GM21576 (cell line): ENCODE data around the gene DRICH1.
"Not testable (repeated sequence)": the region's sequence is repeated elsewhere in the genome, so short reads cannot be mapped to it uniquely, and the experiment has no call there.

ENCODE experiments used
- ATAC-seq: cut with Tn5 transposase; IDR thresholded peaks from one replicate; pipeline ENCODE4 v1.9.1; 2021; ENCODE audit warnings: mild to moderate bottlenecking, moderate library complexity; ENCODE audit not compliant: unreplicated experiment

The DRICH1 gene

DNA sequence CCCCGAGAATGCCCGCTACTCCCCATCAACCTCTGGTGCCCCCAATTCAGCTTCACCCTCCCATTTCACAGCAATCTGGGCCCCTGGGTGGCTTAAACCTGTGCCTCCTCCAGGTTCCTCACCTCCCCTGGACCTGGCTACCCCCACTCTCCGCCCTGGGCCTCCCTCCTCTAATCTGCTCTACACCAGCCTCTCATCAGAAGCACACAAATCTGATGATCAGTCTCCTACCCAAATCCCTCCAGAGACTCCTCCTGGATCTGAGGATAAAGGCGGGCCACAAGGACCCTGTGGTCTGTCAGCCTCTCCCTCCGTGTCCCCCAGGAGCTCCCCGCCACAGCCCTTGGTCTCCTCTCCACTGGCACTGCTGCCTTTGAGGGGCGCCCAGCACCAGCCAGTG lies 28.9 kb downstream of the DRICH1 start:
- no peak for ATAC-seq

DNA sequence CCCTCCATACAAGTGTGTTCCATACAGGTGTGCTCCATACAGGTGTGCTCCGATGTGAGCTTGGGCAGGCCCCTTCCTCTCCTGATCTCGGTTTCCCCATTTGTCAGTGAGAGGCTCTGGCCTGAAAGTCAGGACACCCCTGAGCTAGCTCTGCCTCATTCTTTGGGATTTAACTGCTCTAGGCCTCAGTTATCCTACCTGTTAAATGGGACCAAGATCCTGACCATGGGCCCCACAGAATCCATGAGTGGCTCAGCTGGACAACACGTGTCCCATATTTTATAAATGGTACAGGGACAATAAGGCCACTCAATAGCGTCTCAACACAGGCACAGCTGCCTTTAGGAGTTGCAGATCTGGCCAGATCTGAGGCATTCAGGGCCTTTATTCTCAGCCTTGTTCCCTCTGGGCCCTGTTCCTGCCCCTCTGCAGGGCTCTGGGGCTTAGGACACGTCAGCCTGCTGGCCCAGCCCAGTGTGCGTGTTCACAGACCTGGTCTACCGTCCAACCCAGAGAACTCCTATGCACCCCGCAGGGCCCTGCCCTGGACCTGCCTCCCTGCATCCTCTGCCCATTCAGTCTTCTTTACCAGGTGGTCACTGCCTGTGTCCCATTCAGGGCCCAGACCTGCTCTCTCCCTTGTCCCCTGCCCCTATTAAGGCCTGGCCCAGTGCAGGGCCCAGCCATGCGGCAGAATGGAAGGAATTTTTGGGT lies 33.2 kb downstream of the DRICH1 start:
- ATAC-seq: no peak

DNA sequence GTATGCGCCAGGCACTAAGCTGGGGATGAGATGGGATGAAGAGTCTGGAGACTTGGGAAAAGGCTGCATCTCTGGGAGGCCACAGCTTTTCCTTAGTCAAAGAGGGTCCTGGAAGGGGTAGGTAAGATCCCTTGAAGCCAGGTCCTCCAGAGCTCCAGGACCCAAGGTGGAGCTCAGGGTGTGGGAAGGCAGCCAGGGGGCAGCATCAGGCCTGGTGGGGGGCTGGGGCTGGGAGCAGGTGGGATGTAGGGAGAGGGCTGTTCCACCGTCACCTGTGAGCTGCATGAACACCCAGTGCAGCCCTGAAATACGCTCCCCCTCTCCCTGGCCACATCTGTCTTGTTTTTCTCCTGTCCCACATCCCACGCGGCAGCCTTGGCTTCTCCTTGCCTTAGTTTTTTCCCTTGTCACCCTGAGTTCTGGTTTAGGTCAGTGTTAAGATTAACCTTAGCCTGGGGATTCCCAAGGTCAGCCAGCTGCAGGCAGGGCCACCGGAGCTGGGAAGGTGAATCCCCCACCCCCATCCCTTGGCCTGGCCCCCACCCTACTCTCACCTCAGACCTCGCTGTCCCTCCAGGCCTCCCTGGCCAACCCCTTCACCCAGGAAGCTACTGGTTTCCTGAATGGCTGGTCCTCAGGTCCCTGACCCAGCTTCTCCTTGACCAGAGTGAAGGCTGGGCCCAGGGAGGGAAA lies 34.4 kb downstream of the DRICH1 start:
- not testable (repeated sequence) for ATAC-seq

DNA sequence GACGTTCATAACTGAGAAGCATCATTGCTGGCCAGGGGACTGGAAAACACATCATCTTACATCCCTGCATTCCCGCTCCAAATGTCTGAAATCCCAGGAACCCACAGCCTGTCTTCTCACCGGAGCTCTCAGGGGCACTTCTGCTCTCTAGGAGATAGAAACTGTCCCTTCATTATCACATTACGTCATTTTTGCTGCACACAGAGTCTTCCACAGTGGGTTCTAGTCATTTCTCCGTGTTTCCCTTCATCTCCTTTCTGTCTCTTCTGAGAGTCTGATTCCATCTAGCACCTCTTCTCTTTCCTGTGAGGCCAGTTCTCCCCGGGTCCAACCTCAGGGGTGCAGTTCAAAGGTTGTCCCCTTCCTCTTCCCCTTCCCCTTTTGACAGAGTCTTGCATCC lies 36.2 kb downstream of the DRICH1 start:
- not testable (repeated sequence) for ATAC-seq

DNA sequence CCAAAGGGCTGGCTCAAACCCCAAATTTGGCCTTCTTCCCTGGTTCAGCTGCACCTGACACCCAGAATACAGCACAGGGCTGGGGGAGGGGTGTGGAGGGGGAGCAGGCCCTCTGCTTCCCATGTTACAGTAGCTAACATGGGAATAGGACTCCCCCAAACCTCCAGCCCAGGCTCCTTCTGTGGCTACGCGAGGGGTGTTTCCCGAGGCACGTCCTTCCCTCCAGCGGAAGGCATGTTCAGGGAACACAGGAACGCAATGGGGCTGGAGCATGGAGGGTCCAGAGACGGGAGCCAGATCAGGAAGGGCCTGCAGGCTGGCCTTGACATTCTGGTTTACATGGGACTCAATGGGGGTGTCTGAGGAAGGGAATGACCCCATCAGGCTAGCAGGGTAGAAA lies 40.3 kb downstream of the DRICH1 start:
- no peak for ATAC-seq

DNA sequence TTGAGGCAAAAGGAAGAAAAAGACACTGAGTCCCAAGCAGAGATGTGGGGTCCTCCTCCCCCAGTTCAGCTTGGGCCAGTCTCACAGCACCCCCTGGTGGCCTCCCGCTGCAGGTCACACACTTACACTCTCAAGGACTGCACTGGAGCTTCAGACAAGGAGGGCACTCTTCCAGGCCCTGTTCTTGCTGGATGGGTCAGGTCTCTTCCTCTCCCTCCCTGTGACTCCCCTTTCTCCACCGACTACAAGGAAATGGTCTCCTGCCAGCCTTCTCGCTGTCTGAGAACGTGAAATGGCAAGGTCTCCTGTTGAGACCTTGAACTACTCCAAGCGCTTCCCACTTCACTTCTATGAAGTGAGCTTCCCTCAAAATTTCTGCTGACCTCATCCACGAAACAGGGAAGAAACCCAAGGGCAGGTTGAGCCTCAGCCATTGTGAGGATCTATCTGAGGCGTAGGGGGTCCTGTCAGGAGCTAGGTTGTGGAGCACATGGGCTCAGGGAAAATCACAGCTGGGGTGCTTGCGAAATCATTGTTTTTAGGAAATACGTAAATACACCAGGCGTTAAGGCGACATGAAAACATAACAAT lies 40.8 kb downstream of the DRICH1 start:
- ATAC-seq: no peak

DNA sequence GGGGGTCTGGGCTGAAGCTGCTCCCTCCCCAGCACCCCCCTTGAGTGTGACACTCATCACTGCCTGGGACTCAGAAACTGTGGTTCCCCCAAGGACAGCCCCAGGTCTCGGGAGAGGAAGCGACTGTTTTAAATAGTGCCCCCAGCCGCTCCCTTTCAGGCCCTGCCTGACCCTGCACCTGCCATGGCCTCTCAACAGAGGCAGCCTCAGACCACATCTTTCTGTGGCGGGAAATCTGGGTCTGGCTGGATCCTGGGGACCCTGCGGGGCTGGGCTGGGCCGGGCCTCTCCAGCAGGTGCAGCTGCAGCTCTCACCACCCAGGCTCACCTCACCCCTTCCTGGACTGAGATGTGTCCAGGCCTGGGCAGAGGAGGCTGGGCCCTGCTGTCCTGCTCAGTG lies 48.3 kb downstream of the DRICH1 start:
- ATAC-seq: no peak

DNA sequence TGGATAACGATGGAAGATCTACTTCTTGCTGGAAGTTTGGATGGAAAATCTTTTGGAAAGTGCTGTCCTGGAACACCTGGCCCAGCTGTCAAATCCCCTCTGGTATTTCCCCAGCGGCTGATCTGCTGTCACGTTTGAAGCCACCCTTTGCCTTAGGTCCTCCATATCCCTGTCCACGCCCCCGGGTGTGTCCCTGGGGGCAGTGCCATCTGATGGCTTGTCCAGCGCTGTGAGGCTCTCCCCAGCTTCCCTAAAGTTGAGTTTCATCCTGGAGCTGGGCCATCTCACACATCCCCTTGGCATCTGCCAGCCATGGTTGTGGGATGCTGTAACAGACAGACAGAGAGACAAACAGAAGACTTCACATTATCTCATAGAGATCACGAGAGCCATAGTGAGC lies 49.0 kb downstream of the DRICH1 start:
- no peak for ATAC-seq

DNA sequence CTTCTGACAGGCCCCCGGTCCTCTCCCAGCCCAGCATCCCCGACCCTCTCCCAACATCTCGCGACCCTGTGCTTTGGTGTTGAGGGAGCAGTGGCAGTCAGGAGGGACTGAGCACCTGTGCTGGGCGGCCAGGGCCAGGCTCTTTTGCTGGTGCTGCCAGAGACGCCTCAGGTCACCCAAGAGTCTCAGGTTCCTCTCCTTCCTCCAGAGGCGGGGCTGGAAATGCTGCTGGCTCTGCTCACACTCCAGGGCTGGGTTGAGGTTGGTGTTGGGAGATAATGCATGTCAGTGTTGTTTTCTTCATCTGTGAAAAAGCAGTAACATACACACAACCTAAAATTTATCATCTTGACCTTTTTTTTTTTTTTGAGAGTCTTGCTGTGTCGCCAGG lies 50.9 kb downstream of the DRICH1 start:
- no peak for ATAC-seq

DNA sequence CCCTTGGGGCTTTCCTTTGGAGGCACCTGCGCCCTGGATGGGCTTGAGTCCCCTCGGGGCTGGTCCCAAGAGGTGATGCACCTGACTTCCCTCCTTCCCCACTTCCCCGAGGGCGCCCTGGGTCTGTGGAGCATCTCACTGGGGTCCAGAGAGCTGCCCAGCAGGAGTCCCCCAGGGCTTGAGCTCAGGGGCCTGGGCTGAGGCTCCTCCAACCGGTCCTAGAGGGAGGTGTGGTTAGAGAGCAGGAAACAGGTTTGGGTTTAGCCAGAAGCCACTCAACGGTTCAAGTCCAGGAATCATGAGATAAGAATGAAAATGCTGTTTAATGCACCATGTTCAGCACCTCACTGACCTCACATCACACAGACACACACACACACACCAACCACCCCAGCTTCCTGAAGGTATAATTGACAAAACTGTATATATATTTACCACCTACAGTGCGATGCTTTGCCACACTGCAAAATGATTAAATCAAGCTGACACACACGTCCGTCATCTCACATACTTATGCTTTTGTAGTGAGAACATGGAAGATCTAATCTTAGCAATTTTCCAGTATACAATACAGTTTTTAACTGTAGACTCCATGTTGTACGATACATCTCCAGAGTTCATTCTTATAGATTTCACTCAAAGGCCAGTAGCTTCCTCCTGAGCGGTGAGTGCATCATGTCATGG lies 51.4 kb downstream of the DRICH1 start:
- ATAC-seq: no peak

DNA sequence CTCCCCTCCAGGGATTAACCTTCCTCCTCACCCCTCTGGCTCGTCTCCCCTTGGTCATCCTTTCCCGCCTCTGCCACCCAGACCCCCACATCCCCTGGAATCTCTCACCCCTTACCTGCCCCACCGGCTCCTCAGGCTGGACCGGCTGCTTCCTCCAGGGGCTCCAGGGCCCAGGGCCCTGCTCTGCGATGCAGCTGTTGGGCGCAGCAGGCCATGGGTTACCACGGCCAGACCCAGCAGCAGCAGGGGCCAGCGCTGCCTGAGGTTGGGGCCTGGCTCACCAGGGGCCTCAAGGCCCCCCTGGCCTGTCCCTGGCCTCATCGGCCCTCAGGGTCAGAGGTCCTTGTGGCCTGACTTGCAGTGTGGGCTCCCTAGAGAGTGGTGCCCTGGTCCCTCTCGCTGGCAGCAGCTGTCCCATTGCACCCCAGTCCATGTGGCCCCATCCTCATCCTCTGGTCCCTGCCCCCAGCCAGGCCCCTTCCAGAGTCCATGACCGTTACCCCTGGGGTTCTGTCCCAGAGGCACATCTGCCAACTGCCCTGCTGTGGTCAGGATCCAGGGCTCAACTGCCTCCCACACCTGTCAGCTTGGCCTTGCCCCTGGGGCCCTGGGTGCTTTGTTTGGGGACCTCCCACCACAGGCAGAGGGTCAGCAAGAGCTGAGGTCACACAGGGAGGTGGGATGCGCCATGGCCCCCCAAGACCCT lies 52.1 kb downstream of the DRICH1 start, which contains the start of gene IGLL1:
TSS of gene IGLL1 (minus strand) at position 421 of the 706 bp plus-strand sequence. CDS start at position 321, 100 bp downstream.
- no peak for ATAC-seq

DNA sequence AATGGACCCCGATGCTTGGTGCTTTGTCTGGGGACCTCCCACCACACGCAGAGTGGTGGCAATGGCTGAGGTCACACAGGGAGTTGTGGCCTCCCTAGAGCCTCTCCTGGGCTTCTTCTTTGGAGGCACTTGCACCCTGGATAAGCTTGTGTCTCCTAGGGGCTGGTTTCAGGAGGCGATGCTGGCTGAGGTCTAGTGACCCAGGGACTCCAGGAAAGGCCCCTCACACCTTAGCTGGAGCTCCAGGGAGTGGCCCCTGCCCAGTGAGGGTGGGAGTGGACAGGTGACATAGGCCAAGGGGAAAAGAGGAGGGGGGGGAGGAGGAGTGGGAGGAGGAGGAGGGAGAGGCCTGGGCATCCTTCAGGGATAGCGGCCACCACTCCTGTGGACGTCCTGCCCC lies 52.8 kb downstream of the DRICH1 start:
- no peak for ATAC-seq

DNA sequence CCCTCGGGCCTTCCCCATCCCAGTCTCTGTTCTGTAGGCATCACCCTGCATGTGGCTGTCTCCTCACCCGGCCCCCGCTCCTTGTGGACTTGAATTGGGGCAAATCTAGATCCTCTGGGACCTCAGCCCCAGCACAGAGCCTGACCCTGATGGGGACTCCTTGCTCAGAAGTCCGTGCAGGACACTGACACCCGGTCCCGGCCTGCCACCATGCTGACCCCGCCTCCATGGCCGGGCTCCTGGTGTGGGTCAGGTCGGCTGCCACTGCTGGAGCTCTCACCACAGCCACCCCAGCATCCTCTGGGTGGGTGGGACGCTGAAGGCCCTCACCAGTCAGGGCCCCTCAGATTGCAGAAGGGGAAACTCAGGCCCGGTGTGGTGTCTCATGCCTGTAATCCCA lies 53.8 kb downstream of the DRICH1 start:
- ATAC-seq: no peak

DNA sequence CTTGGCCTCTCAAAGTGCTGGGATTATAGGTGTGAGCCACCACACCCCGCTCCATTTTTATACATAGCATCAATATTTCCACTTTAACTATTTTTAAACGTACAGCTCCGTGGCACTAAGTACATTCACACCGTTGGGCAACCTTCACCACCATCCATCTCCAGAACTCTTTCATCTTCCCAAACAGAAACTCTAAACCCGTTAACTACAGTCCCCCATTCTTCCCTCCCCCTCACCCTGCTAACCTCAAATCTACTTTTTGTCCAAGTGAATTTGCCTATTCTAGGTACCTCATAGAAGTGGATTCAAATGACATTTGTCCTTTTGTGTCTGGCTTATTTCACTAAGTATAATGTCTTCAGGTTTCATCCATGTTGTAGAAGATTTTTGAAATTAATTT lies 55.4 kb downstream of the DRICH1 start:
- no peak for ATAC-seq

DNA sequence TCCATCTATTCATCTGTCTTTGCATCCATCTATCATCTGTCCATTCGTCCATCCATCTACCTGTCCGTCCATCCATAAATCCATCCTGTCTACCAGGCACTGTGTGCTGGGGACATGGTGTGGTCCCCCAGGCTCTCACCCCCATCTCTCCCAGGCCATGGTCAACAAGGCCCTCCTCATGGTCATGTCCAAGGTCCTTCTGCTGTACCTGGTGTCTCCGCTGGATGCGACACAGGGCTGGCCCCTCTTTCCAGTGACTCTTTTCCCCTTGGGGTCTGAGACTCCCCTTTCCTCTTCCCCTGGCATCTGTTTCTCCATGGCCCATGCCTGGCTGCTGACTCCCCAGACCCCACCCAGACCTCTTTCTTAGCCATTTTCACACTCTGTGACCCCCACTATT lies 56.5 kb downstream of the DRICH1 start:
- no peak for ATAC-seq

DNA sequence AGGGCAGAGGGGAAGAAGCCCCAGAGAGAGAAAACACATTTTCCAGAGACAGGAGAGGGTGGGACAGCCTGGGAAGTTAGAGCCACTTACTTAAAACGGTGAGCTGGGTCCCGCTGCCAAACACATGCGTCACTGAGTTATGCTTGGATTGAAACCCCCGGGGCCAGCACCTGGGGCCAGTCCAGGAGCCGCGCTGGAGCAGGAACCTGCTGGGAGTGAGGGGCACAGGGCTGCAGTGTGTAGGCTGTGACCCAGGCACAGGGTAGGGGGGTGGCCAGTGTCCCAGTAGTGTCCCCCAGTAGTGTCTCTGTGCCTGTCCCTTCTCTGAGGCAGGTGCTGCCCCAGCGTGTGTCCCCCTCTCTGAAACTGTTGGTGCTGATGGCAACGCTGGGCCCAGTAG lies 57.2 kb downstream of the DRICH1 start:
- no peak for ATAC-seq

DNA sequence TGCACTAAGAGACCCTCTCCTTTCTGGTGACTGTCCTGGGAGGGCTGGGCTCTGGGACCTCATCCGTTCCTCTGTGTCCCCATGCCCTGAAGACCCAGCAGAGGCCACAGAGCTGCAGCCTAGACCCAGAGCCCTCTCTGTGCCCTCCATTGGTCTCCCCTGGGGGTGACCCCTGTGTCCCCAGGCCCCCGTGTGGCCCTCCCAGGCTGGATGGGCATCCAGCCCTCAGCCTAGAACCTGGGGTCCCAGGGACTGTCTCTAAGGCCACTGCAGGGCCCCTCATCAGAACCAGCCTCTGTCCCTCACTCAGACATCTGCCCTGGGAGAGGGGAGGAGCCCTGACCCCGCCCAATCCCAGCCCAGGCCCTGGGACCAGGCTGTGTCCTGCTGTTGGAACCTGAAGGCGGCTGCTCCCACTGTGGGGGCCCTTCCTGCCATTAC lies 57.7 kb downstream of the DRICH1 start:
- ATAC-seq: no peak

DNA sequence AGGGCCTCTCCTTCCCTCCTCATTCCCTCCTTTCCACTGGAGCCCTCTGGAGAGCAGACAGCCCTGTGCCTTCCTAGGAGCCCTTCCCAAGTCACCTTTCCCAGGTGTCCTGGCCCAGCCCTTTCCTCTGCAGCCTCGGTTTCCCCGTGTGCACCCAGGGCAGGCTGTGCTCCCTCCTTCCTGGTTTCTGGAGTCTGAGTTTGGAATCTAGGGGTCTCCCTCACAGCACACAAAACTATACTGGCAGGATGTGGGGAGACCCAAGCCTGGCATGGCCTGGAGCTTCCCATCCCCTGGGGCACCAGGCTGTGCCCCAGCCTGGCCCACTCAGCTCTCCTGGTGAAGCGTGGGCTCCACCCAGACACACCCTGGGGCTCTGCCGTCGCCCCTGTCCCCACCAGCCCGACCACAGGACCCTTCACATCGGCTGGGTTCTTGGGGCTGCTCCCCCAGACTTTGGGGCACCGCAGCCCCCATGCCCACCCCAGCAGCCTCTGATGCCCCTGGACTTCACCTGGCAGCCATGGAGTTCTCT lies 58.4 kb downstream of the DRICH1 start:
- not testable (repeated sequence) for ATAC-seq

DNA sequence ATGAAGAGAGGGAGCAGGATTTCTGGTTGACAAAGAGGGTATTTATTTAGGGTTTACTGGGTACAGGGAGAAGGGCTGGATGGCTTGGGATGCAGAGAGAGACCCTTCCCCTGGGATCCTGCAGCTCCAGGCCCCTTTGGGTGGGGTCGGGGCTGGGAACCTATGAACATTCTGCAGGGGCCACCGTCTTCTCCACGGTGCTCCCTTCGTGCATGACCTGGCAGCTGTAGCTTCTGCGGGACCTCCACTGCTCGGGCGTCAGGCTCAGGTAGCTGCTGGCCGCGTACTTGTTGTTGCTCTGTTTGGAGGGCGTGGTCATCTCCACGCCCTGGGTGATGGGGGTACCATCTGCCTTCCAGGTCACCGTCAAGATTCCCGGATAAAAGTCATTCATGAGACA lies 59.0 kb downstream of the DRICH1 start:
- ATAC-seq: not testable (repeated sequence)

DNA sequence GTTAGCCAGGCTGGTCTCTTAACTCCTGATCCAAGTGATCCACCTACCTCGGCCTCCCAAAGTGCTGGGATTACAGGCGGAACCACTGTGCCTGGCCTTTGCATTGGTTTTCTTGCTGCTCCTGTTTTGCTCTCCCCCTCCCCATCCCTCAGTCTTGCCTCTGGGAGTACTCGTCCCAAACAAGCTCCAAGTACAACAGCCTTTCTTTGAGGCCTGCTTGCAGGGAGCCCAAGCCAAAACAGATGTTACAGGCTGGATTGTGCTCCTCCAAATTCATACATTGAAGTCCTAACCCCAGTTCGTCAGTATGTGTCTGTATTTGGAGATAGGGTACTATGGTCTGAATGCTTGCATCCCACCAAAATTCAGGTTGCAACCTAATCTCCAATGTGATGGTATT lies 60.6 kb downstream of the DRICH1 start:
- no peak for ATAC-seq

DNA sequence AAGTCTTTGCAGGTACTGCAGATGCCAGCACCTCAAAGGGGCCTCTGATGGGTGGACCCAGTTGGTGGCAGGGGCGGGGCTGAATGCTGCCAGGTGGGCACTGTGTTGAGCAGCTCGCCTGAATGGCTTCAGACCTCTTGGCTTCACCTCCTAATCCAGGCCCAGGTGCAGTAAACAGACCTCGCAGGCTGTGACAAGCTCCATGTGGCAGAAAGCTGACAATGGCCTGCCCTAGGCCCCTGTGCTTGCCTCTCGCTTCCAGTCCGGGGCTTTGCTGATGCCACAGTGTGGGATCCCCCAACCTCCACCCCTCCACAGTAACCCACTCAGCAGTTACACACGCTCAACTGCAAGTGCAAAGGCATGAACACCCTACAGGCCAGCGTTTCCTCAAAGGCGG lies 61.4 kb downstream of the DRICH1 start:
- ATAC-seq: no peak
